Liver (tissue), 9 donors: ENCODE measurements around the gene PTMA. TPM values are rescaled to one million over a fixed set of nuclear protein-coding genes. Genes with fewer than 3 reads are reported as not detected.

Experiments
- DNase-seq: peaks from one replicate; pipeline ENCODE4 v3.0.0-alpha.2; 2017; ENCODE audit warnings: low spot score
- H3K27ac ChIP-seq, 2 donors: one replicate each; pipeline ENCODE4 v1.7.0; 2013; ENCODE audit warnings: inconsistent platforms in 2 of 2, low read length in 2 of 2, control low read depth in 1 of 2, low read depth in 1 of 2, mild to moderate bottlenecking in 1 of 2
- H3K27me3 ChIP-seq, 4 donors: one replicate each; pipeline versions ENCODE4 v1.6.1 to v1.7.0; 2013; ENCODE audit warnings: low read length in 3 of 4, inconsistent platforms in 1 of 4, mild to moderate bottlenecking in 1 of 4, moderate library complexity in 1 of 4; ENCODE audit not compliant: control insufficient read depth in 4 of 4, insufficient read depth in 4 of 4
- H3K36me3 ChIP-seq, 4 donors: one replicate each; pipeline versions ENCODE4 v1.6.1 to v1.7.0; 2013; ENCODE audit warnings: low read length in 3 of 4, mild to moderate bottlenecking in 3 of 4, low read depth in 1 of 4, moderate library complexity in 1 of 4; ENCODE audit not compliant: control insufficient read depth in 4 of 4, insufficient read depth in 3 of 4
- H3K4me1 ChIP-seq, 4 donors: one replicate each; pipeline versions ENCODE4 v1.6.1 to v1.7.0; 2013; ENCODE audit warnings: low read length in 3 of 4, mild to moderate bottlenecking in 3 of 4, moderate library complexity in 1 of 4; ENCODE audit not compliant: control insufficient read depth in 4 of 4, insufficient read depth in 4 of 4
- H3K4me3 ChIP-seq, 3 donors: one replicate each; pipeline versions ENCODE4 v1.6.1 to v1.7.0; 2013; ENCODE audit warnings: low read length in 3 of 3, control low read depth in 1 of 3, low read depth in 1 of 3, mild to moderate bottlenecking in 1 of 3
- H3K9ac ChIP-seq, 2 donors: one replicate each; pipeline ENCODE4 v1.7.0; 2013; ENCODE audit warnings: low read length in 2 of 2, mild to moderate bottlenecking in 2 of 2, moderate library complexity in 2 of 2, control low read depth in 1 of 2, low read depth in 1 of 2
- H3K9me3 ChIP-seq, 4 donors: one replicate each; pipeline versions ENCODE4 v1.6.1 to v1.7.0; 2013; ENCODE audit warnings: low read length in 3 of 4; ENCODE audit not compliant: control insufficient read depth in 4 of 4
- CTCF ChIP-seq: fragments of 150-350 bp; IDR thresholded peaks from 2 replicates; pipeline ENCODE4 v1.5.1; 2017; ENCODE audit warnings: improper control_type of control experiment, low read depth, low read length; ENCODE audit not compliant: missing input control
- EGR1 ChIP-seq, 2 donors: IDR thresholded peaks; 2 replicates each; pipeline ENCODE4 v1.6.1; 2016 to 2018; ENCODE audit warnings: antibody characterized with exemption in 2 of 2, low read depth in 2 of 2
- FOXA2 ChIP-seq: IDR thresholded peaks from 2 replicates; pipeline ENCODE4 v1.6.1; 2016; ENCODE audit warnings: antibody characterized with exemption
- GABPA ChIP-seq, 2 donors: IDR thresholded peaks in 1 of 2; conservative IDR thresholded peaks in 1 of 2; 2 replicates each; pipeline ENCODE4 v1.6.1; 2016; ENCODE audit warnings: antibody characterized with exemption in 2 of 2, mild to moderate bottlenecking in 1 of 2, moderate library complexity in 1 of 2
- HNF4A ChIP-seq, 2 donors: conservative IDR thresholded peaks; 2 replicates each; pipeline ENCODE4 v1.6.1; 2016; ENCODE audit warnings: antibody characterized with exemption in 2 of 2, mild to moderate bottlenecking in 2 of 2
- HNF4G ChIP-seq: IDR thresholded peaks from 2 replicates; pipeline ENCODE4 v1.6.1; 2016; ENCODE audit warnings: antibody characterized with exemption
- JUND ChIP-seq, 2 donors: IDR thresholded peaks; 2 replicates each; pipeline ENCODE4 v1.6.1; 2016; ENCODE audit warnings: antibody characterized with exemption in 2 of 2
- NR2F2 ChIP-seq: IDR thresholded peaks from 2 replicates; pipeline ENCODE4 v1.6.1; 2016; ENCODE audit warnings: antibody characterized with exemption
- RAD21 ChIP-seq, 2 donors: IDR thresholded peaks; 2 replicates each; pipeline ENCODE4 v1.6.1; 2016; ENCODE audit warnings: antibody characterized with exemption in 2 of 2, mild to moderate bottlenecking in 2 of 2
- SP1 ChIP-seq: IDR thresholded peaks from 2 replicates; pipeline ENCODE4 v1.6.1; 2018; ENCODE audit warnings: antibody characterized with exemption, mild to moderate bottlenecking
- TAF1 ChIP-seq: conservative IDR thresholded peaks from 2 replicates; pipeline ENCODE4 v1.6.1; 2016; ENCODE audit warnings: antibody characterized with exemption, mild to moderate bottlenecking
- YY1 ChIP-seq: IDR thresholded peaks from 2 replicates; pipeline ENCODE4 v1.6.1; 2016; ENCODE audit warnings: antibody characterized with exemption, mild to moderate bottlenecking
- ZBTB33 ChIP-seq: IDR thresholded peaks from 2 replicates; pipeline ENCODE4 v1.6.1; 2016; ENCODE audit warnings: antibody characterized with exemption
- WGBS: extraction: QIAGEN DNeasy Blood & Tissue Kit; methylation state at CpG from one replicate; pipeline ENCODE4 v1.1.7; 2013; 5-methylcytosine and 5-hydroxymethylcytosine counted together
- polyA plus RNA-seq, 2 donors: library from polyadenylated mRNA; stranded (reverse) in 1 of 2; unstranded in 1 of 2; fragments of 200-250 nt in 1 of 2; fragments of >200 nt in 1 of 2; fragmentation: Nextera tagmentation in 1 of 2; extraction: Ambion mirVana in 1 of 2; gene quantifications; one replicate each; pipeline versions ENCODE4 v1.2.1 to v1.2.3, GENCODE V29; 2013 to 2015
- total RNA-seq, 2 donors: library from RNA; depleted of rRNA; stranded (reverse); fragments of >200 nt; gene quantifications; one replicate each; pipeline ENCODE4 v1.2.3, GENCODE V29; 2014
- TF ChIP-seq, protein P1 (sequence below): IDR thresholded peaks from 2 replicates; pipeline ENCODE4 v1.6.1; 2016; ENCODE audit warnings: antibody characterized with exemption, mild to moderate bottlenecking
- TF ChIP-seq, protein P2 (sequence below): IDR thresholded peaks from 2 replicates; pipeline ENCODE4 v1.6.1; 2016; ENCODE audit warnings: antibody characterized with exemption
- TF ChIP-seq, protein P3 (sequence below): IDR thresholded peaks from 2 replicates; pipeline ENCODE4 v1.6.1; 2016; ENCODE audit warnings: antibody characterized with exemption
- donor health status: healthy.
- donor health status: healthy.
- donor health status: healthy.
- donor health status: healthy.
- donor health status: healthy.

The PTMA gene
- total and polyA plus RNA-seq, 4 donors, result 201 to 523 (median 366) TPM

GRCh38 chr2:231667096-231667427 is 41.3 kb upstream of the PTMA start:
- no peak overlapping the region for H3K9ac ChIP-seq
- H3K9me3 ChIP-seq, result no peaks in the 10 kb centered on the region
- H3K27ac ChIP-seq, result peak overlapping the region; percentile 87 to 92
- no peaks in the 10 kb centered on the region for H3K27me3 ChIP-seq
- DNase-seq, result no peak
- 64% methylated on average over 11 of the region's 11 CpGs for WGBS
- no peak overlapping the region for H3K4me3 ChIP-seq
- H3K4me1 ChIP-seq, result peaks cover 0 to 7% (median 2%) of the 10 kb centered on the region in 4 donors
- no peaks in the 10 kb centered on the region for H3K36me3 ChIP-seq
- TF ChIP-seq ZBTB33 (no peak), NR2F2 (no peak), GABPA (IDR thresholded peaks at IDR 0.05 in 1 of 2, conservative IDR thresholded peaks at IDR 0.05 in 1 of 2) (no peak), FOXA2 (no peak), JUND (IDR thresholded peaks at IDR 0.05) (no peak), YY1 (no peak), SP1 (no peak), RAD21 (IDR thresholded peaks at IDR 0.05) (no peak), CTCF (no peak), TAF1 (no peak), EGR1 (IDR thresholded peaks at IDR 0.05; ENCODE audit: low read depth in 2 of 2) (no peak), HNF4A (conservative IDR thresholded peaks at IDR 0.05) (no peak), HNF4G (no peak)
- TF ChIP-seq, protein P1, sequence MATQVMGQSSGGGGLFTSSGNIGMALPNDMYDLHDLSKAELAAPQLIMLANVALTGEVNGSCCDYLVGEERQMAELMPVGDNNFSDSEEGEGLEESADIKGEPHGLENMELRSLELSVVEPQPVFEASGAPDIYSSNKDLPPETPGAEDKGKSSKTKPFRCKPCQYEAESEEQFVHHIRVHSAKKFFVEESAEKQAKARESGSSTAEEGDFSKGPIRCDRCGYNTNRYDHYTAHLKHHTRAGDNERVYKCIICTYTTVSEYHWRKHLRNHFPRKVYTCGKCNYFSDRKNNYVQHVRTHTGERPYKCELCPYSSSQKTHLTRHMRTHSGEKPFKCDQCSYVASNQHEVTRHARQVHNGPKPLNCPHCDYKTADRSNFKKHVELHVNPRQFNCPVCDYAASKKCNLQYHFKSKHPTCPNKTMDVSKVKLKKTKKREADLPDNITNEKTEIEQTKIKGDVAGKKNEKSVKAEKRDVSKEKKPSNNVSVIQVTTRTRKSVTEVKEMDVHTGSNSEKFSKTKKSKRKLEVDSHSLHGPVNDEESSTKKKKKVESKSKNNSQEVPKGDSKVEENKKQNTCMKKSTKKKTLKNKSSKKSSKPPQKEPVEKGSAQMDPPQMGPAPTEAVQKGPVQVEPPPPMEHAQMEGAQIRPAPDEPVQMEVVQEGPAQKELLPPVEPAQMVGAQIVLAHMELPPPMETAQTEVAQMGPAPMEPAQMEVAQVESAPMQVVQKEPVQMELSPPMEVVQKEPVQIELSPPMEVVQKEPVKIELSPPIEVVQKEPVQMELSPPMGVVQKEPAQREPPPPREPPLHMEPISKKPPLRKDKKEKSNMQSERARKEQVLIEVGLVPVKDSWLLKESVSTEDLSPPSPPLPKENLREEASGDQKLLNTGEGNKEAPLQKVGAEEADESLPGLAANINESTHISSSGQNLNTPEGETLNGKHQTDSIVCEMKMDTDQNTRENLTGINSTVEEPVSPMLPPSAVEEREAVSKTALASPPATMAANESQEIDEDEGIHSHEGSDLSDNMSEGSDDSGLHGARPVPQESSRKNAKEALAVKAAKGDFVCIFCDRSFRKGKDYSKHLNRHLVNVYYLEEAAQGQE, result no peak
- TF ChIP-seq, protein P2, sequence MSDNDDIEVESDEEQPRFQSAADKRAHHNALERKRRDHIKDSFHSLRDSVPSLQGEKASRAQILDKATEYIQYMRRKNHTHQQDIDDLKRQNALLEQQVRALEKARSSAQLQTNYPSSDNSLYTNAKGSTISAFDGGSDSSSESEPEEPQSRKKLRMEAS, result no peak

GRCh38 chr2:231667496-231667895 is 40.8 kb upstream of the PTMA start:
- 83% methylated on average over 7 of the region's 7 CpGs for WGBS
- H3K27ac ChIP-seq, result peak overlapping the region in 1 of 2 donors; percentile 92
- H3K4me1 ChIP-seq, result peaks cover 0 to 7% (median 2%) of the 10 kb centered on the region in 4 donors
- no peak for DNase-seq
- TF ChIP-seq, protein P3, sequence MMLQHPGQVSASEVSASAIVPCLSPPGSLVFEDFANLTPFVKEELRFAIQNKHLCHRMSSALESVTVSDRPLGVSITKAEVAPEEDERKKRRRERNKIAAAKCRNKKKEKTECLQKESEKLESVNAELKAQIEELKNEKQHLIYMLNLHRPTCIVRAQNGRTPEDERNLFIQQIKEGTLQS, result no peak
- TF ChIP-seq ZBTB33, result no peak
- H3K9ac ChIP-seq, result no peak overlapping the region
- no peaks in the 10 kb centered on the region for H3K9me3 ChIP-seq
- H3K36me3 ChIP-seq, result no peaks in the 10 kb centered on the region
- H3K27me3 ChIP-seq, result no peaks in the 10 kb centered on the region
- no peak overlapping the region for H3K4me3 ChIP-seq
